ENCODE data around the gene PLEKHH2.
"Not testable (repeated sequence)": the region's sequence is repeated elsewhere in the genome, so short reads cannot be mapped to it uniquely, and the experiment has no call there.

Gene PLEKHH2

DNA sequence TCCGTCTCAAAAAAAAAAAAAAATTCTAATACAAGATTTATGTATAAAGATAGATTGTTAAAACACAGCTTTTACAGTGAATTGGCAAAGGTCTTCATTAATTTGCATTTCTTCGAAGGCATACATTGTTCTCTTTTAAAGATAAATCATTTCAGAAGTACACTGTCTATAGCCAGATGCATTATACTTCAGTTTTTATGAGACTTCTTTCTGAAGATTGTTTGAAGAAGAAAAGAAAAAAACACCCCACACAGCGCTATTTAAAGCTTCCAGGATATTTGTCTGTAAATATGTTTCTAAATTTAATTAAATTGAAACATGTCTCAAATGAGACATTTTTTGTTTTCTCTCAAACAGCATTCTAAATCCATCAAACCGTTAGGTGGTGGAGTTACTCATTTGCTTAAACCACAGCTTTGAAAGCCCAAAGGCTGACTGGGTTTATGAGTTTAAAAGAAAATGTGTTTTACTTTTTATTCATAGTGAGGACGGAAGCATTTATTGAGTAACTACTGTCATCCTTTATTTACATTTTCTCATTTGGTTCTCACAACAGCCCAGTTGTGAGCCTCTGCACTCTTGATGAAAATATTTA, 81.6 kb downstream of the PLEKHH2 start:
- DNase-seq, result no peak

DNA sequence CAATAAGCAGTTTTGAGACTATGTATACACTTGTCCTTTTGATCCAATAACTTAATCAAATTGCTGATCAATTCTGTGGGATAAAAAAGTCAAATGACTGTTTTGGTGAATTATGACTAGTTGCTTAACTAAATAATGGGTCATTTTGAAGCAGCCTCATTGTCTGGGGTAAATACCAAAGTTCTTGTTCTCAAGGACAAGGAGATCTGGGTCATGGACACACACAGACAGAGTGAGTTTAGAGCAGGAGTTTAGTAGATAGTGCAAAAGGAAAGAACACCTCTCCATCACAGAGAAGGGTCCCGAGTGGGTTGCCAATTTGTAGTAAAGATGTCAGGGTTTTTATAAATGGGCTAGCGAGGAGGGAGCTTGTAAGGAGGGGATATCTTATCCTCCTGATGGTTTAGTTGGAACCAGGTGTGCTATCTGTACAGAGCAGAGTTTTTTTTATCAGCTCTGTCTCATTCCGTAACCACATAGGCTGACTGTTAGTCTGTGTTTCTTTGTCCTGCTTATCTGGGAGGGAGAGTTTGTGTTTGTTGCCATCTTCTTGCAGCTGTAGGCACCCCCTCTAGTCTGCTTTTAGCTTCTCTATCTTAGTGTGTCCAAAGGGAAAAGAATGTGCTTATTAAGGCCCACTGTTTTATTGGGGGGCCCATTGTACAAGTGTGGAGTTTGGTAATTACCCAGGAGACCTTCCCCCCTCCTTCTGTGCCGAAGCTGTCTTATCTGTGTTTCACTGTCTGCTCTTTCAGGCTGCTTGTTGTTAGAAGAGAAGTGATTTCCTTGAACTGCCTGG, 87.9 kb downstream of the PLEKHH2 start:
- DNase-seq, result no peak

DNA sequence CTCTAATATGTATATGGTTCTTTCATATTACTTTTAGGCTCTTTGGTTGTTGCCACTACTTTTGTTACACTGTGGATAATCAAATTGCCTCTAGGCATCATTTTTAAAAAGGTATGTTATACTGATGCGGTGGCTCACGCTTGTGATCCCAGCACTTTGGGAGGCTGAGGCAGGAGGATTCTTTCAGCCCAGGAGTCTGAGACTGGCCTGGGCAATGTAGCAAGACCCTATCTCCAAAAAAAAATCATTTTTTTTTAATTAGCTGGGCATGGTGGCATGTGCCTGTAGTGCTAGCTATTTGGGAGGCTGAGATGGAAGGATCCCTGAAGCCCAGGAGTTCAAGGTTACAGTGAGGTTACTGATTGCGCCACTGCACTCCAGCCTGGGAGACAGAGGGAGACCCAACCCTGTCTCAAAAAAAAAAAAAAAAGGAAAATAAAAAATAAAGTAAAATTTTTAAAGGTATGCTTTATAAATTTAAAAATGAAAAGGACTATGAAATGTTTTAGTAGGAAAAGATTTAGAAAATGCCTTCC, 88.7 kb downstream of the PLEKHH2 start:
- DNase-seq, result no peak

DNA sequence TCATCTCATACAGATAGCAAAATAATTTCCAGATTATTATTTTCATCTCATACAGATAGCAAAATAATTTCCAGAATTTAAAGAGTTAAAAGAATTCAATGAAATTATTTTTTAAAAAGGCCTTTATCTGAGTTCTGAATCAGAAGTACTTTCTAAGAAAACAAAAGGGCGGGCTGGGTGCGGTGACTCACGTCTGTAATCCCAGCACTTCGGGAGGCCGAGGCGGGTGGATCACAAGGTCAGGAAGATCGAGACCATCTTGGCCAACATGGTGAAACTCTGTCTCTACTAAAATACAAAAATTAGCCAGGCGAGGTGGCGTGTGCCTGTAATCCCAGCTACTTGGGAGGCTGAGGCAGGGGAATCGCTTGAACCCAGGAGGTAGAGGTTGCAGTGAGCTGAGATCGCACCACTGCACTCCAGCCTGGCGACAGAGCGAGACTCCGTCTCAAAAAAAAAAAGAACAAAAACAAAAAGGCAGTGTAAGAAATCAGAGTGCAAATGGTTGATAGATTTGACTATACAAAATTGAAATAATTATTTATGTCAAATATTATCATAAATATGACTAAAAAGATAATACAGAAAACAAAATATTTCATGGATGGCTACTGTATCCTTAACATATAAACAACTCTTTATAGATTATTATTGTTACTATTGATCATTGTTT, 90.0 kb downstream of the PLEKHH2 start:
- DNase-seq, result not testable (repeated sequence)

DNA sequence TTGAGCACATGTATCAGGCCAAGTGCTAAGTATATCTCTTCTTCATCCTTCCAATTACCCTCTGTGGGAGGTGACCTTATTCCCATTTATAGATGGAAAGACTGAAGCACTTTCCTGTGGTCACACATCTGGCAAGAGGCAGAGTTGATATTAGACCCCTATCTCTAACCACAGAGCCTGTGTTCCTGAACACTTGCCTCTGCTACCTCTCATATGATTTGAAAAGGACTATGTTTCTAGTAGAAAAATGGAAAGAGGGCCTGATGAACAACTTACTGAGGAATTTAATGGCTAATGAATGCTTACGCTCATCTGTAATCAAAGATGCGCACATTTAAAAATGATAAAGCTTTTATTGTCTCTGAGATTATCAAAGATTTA, 90.6 kb downstream of the PLEKHH2 start:
- DNase-seq, result no peak

DNA sequence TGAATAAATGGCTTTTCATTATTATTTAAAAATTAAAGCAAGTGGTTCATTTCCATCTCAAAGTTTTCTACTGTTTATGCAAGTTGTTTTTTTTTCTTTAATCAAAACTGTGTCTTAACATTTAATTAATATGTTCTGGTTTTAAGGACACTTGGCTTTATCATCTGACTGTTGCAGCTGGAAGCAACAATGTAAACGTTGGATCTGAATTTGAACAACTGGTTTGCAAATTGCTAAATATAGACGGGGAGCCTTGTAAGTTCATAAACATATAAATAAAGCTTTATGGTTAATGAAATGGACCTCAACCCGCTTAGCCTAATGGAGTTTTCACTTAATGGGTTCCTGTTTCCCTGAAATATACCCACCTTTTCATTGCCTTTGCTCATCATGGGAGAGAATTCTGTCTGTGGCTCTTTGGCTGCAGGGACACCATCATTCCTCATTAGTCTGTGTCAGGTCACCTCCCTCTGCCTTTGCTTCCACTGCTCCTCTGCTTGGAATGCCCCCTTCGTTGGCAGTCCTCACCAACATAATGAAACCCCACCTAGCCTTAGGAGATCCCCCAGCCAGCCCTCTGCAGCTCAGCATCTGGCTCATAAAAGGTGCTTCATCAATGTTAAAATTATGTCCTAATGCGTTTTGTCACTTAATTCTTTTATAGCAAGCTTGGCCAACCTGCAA, 92.6 kb downstream of the PLEKHH2 start:
- no peak for DNase-seq

DNA sequence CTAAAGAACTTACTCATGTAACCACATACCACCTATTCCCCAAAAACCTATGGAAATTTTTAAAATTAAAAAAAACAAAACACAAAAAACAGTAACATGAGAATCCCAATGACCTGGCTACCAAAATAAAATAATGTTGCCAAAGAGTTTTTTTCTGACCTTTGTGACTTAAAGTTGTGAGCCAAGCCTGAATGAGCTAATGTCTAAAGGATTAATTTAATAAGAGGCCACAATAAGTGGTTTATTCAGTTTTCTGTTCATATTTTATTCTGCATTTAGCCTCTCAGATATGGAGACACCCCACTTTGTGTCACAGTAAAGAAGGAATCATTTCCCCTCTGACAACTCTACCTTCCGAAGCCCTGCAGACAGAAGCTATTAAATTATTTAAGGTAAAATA, 94.2 kb downstream of the PLEKHH2 start:
- no peak for DNase-seq

DNA sequence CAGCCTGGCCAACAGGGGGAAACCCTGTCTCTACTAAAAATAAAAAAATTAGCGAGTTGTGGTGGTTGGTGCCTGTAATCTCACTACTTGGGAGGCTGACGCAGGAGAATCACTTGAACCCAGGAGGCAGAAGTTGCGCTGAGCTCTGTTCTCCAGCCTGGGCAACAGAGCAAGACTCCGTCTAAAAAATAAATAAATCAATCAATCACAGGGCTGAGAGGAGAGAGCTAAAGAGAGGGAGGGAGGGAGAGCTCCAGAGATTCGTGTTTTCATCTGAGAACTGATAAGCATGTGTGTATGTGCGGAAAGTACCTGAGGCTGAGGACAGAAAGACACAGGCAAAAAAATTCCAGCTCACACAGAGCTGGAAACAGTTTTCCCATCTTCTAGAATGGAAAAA, 99.6 kb downstream of the PLEKHH2 start:
- no peak for DNase-seq

DNA sequence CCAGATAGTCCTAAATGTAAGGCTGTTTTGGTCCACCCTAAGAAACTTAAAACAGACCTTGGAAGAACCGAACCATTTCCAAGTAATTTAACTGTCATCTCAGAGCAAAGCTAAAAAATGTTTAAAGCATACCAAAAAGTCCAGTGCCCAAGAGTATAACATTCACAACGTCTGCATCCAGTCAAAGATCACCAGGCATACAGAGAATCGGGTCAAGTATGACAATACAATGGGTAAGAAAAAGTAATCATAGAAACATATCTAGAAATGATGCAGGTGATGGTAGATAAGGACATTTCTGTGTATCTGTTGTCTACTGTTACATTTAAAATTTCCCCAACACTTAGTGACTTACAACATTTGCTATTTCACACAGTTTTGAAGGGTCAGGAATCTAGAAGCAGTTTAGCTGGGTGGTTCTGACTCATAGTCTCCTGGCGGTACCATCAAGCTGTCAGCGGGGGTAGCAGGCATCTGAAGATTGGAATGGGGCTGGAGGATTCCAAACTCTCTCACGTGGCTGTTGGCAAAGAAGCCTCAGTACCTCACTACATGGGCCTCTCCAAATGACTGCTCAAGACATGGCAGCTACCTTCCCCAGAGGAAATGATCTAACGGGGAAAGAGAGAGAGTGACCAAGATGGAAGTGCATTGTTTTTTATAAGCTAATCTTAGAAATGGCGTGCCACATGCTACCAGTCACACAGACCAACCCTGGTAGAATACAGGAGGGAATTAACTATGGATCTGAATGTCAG, 100.2 kb downstream of the PLEKHH2 start:
- no peak for DNase-seq

DNA sequence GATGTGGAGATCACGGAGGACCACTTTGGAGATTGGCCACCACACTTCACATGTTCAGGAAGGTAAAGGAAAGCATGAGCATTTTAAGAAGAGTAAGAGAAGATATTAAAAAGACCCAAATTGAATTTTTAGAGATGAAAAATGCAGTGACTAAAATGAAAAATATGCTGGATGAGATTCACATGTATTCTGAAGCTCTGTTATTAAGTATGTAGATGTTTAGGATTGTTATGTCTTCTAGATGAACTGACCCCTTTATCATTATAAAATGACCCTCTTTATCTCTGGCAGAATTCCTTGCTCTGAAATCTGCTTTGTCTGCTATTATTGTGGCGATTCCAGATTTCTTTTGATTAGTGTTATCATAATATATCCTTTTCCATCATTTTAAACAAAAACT, 100.8 kb downstream of the PLEKHH2 start:
- no peak for DNase-seq

DNA sequence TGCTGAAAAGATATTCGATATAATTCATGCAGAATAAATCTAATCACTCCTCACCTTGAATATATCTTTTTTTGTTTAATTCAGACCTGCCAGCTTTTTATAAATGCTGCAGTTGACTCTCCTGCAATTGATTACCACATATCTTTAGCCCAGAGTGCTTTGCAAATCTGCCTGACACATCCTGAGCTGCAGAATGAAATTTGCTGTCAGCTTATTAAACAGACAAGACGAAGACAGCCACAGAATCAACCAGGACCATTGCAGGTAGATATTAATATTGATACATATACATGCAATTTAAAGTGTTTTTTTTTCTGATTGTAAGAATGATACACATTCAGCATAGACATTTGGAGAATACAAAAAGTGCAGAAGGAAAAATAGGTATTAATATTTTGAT, 101.2 kb downstream of the PLEKHH2 start:
- DNase-seq, result no peak

DNA sequence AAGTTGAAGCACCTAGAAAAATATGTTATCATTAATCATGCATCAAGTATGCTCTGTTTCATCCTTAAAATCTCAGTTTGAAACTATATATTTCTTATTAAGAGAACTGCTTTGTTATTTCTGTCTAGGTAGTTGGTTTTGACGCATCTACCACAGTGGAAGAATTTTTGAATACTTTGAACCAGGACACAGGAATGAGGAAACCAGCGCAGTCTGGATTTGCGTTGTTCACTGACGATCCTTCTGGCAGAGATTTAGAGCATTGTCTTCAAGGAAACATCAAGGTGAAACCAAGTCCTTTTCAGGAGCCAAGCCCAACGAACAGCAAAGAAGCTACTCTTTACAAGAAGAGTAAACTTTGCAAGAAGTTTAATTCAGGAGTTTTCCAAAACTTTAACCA, 106.6 kb downstream of the PLEKHH2 start:
- DNase-seq, result no peak

DNA sequence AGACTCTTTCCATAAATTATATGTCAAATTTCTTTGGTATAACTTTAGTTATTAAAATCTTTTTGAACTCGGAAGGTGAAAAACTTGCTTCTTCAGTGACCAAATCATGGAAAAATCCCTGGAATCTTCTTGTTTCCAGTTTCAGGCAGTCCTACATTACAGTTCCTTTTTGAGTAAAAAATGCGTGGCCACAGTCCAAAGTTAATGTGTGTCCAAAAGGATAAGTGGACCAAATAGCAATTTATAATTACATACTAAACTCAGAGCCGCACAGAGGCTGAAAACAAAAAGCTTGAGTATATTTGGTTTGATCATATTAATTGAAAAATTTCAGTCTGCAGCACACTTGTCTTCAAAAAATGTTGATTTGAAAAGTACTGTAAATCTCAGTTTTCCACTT, 108.4 kb downstream of the PLEKHH2 start:
- no peak for DNase-seq

DNA sequence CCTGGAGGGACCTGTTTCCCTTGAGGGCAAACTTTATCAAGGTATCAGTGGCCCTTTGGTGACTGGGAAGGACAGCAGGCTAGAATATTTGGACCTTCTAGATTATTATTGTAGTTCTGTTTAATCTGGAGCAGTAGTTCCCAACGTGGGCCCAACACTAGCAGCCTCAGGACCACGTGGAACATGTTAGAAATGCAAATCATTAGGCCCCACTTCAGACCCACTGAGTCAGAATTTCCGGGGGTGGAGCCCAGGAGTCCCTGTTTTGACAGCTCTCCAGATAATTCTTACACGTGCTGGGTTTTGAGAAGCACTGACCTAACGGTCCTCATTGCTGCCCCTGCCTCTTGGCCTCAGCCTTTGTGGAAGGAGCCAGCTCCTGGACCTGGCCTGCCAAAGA, 111.3 kb downstream of the PLEKHH2 start:
- no peak for DNase-seq

DNA sequence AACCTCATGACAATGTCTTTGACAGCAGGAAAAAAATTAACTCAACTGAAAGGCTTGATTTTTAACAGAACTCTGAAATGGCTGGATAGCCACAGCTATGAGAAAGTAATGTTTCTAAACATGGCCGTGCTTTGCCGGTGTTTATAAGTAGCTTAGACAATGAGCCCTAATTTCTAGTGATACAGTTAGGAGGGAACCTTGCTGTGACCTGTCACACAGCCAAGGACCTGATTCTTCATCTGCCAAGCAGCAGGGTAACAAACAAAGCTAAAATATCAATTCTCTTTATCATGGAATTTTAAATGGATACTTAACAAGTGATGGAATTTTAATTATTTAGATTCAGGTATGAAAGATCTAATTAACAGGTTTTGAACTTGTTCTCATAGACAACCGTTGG, 112.5 kb downstream of the PLEKHH2 start:
- DNase-seq, result no peak

DNA sequence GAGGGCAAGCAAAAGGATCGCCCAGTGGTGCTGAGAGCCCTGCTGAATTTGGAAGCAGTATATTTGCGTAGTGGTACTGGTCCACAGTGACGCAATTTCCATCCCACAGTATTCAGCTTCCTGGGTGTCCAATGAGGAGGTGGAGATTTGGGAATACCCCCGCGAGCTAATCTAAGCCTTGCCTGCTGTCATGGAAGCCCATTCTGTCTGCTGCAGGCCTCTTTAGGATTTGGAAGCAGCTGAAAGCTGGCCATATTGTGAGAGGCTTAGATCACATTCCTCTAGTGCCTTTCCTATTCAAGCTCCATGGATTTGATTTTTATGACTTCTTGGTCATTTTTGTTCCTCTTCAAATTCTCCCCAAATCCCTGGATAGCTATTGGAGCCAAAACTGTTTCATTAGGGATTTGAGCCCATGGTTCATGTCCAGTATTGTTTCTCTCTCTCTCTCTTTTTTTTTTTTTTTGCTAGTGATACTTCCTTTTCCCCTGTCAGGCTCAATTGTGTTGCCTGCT, 114.5 kb downstream of the PLEKHH2 start:
- no peak for DNase-seq

DNA sequence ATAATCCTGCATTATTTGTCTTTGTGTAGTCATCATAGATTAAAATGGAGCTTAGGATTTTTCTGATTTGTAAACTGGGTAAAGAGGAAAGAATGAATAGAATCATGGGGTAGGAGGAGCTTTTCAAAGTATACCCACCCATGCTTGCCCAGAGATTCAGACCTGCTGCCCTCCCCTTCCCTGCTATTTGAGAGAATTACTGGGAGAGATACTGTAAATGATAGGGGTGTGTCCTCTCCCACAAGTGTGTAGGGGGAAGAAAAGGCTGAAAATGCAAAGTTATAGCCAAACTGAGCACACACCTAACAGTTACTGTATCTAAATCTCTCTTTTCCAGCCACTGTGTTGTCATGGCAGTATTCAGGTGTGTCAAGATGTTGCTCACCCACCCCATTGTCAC, 115.2 kb downstream of the PLEKHH2 start:
- no peak for DNase-seq

DNA sequence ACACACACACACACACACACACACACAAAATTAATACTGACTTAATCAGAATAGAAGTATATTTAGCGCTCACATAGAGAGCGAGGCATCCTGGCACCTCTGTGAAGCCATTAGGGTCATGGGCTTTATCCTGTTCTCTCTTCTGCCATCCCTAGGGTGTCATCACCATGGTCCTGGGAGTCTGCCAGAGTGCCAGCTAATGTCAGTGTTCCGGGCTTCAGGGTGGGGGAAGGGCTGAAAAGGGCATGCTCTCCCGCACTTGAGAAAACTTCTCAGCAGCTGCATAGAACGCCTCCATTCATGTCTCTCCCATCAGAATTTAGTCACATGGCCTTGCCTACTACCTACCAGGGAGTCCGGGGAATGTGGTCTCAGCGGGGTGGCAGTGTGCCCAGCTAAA, 117.1 kb downstream of the PLEKHH2 start:
- no peak for DNase-seq

DNA sequence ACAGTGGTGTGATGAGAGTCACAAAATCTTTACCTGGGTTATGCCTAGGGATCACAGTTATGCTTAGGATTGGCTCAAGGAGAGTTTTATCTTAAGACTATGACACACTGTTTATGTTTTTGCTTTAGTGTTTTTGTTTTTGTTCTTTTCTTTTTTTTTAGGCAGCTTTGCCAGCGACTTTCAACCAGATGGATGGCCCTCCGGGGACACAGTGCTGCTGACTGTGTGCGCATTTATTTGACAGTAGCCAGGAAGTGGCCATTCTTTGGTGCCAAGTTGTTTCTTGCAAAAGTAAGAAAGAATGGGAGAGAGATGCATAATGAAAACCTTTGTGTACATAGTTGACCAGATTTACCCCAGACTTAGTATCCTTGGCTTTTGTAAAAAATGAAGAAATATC, 121.7 kb downstream of the PLEKHH2 start:
- DNase-seq, result no peak

DNA sequence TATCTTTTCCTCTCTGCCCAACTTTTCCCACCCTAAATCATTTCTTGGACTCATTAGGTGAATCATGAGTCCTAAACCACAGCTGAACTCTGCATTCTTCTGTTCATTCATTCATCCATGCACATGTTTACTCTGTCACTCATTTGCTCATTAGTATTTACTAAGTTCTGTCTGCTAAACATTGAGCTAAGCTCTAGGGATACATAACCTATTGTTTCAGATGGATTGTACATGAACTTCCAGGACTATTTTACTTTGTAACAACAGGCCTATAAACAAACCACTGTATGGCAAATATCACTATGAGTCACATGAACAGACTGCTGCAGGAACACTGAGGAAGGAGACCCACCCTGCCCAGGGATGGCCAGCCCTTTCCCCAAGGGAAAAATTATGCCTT, 122.1 kb downstream of the PLEKHH2 start:
- no peak for DNase-seq

DNA sequence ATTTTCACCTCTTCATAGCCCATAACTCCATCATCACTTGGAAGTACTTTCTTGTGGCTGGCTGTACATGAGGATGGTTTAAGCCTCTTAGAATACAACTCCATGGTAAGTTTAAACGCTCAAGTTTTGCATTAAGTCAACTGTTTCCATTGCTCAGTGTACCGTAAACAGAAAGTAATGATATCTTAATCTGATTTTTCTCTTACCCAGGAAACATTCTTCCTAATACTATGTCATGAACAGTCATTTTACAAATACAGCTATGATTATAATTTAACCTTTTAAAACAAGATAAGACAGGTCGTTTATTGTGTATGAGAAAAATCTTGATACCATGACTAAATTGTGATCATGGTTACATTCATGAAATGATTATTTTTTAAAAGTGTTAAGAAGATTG, 125.2 kb downstream of the PLEKHH2 start:
- no peak for DNase-seq

DNA sequence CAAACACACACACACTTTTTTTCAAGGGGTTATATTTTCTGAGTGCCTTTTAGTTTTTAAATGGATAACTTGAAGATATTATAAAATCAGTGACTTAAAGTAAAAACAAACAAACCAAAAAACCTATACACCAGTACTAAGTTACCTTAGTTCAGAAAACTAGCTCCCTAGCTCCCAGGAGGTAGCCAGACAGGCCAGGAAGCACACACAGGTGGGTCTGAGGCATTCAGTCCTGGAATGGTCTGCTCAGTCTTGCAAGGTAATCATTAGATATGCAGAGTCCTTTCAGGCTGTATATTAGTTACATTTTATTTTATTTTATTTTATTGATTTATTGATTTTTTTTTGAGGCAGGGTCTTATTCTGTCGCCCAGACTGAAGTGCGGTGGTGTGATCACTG, 126.0 kb downstream of the PLEKHH2 start:
- no peak for DNase-seq

All from NCI-H524 treated with DMSO at 0.1 percent for 48 hours (cell line).